GM19023 (cell line): ENCODE measurements around the gene KRT27.
"Not testable (repeated sequence)": the region's sequence is repeated elsewhere in the genome, so short reads cannot be mapped to it uniquely, and the experiment has no call there.

ENCODE experiments used
- ATAC-seq: cut with Tn5 transposase; IDR thresholded peaks from one replicate; pipeline ENCODE4 v1.9.1; 2021; ENCODE audit warnings: mild to moderate bottlenecking, moderate library complexity; ENCODE audit not compliant: unreplicated experiment

Gene KRT27

DNA sequence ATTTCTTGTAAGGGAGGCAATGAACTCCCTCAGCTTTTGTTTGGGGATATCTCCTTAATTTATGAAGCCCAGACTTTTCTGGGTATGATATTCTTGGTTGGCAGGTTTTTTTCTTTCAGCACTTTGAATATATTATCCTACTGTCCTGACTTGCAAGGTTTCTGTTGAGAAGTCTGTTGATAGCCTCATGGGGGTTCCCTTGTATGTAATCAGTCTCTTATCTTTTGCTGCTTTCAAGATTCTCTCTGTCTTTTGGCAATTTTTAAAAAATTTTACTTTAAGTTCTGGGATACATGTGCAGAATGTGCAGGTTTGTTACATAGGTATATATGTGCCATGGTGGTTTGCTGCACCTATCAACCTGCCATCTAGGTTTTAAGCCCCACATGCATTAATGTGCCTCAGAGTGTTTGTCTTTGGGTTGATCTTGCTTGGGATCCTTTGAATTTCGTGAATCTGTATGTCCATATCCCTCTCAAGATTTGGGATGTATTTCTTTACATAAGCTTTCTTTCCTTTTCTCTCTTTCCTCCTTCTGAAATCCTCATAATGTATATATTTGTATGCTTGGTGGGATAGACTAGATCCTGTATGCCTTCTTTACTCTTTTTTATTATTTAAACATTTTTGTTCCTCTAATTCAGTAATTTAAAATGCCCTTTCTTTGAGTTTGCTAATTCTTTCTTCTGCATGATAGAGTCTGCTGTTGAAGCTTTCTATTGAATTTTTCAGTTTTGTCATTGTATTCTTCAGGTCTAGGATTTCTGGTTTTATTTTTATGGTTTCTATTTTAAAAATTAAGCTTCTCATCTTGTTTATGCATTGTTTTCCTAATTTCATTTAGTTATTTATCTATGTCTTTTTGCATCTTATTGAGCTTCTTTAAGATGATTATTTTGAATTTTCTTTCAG is 22.0 kb downstream of the KRT27 start:
- no peak for ATAC-seq

DNA sequence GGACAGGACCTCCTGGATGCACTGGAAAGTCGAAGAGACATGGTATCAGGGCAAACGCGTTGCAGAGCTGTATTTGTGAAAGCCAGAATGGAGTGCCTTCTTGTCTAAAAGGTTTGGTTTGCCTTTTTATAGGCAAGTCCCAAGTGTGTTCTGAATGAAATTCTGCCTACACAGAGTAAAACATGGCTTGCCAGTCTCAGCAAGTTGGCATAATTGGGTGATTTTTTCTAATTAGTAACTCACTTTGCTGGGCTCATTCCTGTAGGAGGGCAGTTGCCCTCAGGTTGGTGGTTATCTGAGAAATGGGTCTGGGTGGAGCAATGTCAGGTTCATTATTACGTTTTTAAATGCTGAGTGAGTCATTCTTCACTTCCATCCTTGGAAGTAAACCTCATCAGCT is 27.1 kb downstream of the KRT27 start, which contains the start of gene KRT25:
KRT25 (minus strand) TSS at position 101 of the 400 bp plus-strand sequence; CDS start at position 41, 60 bp downstream.
- ATAC-seq, result no peak

DNA sequence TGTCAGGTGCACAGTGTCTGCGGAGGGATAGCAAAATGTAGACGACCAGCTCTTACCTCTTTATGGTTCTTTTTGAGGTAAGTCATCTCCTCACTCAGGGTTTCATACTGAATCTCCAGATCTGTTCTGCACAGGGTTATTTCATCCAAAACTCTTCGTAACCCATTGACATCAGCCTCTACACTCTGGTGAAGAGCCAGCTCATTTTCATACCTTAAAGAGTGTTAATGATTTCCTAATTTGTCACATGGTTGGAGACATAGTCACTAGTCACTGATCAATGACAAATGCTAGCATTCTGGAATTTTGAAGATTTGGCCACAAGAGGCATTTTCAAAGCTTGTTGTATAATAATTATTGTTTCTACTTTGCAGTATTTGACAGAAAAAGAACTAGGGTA is 28.5 kb downstream of the KRT27 start:
- no peak for ATAC-seq

GRCh38 chr17:40751065-40751464 is 31.3 kb downstream of the KRT27 start:
- ATAC-seq, result no peak

- no peak for ATAC-seq
These were observed 32.0 kb downstream of the KRT27 start for GRCh38 chr17:40750391-40750790.

- not testable (repeated sequence) for ATAC-seq
These were observed 33.7 kb downstream of the KRT27 start for GRCh38 chr17:40748666-40749065.

DNA sequence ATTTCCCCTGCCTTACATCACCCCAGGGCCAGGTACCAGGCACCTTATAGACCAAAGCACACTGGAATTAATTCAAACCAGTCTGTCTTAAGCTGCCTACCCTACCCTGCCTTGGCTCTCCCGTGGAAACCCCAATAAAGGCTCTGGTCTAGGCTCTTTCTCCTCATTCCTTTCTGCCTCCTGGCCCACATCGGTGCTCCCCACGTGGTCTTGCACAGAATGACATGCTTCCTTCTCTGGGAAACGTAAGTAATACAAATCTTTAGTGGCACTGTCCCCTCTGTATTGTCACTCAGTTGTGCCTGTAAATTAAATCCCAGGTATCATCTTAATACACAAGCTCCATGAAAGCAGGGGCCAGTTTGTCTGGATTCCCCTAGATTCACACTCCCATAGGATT is 43.8 kb downstream of the KRT27 start:
- ATAC-seq, result no peak

DNA sequence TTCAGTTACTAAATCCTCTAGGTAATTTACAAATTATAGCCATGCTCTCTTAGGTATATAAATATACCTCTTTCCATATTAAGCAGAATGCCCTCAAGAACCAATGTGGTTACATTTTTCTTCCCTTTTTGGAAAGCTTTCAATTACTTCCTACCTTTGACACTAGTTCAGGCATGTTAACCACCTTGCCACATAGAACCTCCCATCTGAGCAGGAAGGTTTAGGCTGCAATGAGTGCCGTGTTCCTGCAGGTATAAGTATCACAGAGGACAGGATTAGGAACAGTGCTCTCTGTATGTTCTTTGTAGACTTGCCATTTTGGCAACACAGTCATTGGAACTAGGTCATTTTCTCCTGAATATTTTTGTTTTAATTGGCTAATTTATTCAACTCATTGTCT is 47.3 kb downstream of the KRT27 start:
- ATAC-seq, result no peak

GRCh38 chr17:40734018-40734417 is 48.3 kb downstream of the KRT27 start:
- no peak for ATAC-seq

DNA sequence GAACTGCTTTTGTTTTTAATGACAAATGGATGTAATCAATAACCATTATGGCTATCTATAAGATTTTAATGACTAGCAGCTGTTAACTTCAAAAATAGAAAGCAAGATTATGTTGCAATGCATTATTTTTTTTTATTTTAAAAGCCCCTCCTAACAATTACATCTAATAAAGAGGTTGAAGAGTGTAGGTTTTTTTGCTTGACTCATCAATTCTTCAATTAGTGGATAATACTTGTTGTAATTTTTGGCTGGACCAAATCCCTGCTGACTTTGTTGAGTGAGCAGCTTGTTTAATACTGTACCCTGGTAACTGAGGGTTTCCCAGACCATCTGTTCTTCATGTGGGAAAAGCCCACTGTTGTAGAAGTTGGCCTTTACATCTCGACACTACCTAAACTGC is 51.4 kb downstream of the KRT27 start:
- ATAC-seq, result no peak

DNA sequence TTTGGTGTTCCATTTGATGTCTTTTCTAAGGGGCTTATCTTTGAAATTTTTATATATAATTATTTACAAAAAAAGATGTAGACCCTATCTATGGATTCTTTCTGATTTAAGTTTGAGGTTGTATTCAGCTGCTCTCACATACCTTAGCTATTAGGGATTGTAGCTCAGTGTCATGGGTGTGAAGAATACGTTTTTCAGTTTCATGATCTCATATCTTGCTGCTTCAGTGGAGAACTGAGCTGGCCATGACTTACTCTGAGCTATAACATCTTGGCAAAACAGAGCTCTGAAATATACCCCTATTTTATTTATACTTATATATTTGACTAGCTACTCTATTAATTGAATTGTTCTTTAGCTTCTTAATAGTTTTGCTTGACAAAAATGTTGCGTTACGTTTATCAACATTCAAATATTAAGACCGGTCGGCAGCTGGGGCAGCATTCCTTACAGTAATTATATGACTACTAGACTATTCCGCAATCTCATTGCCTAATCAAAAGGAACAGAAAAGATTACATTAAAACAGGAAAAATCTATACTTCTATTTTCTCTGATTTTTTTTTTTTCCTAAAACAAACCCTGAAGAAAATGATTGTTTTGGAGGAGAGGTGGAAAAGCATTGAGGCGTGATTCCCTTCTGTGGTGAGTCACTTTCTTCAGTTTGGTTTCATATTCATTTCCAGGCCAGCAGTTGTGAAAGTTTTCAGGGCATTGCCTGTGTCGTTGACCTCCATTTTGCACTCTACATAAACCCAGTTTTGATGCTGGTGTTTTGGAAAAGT is 54.7 kb downstream of the KRT27 start:
- ATAC-seq, result no peak

DNA sequence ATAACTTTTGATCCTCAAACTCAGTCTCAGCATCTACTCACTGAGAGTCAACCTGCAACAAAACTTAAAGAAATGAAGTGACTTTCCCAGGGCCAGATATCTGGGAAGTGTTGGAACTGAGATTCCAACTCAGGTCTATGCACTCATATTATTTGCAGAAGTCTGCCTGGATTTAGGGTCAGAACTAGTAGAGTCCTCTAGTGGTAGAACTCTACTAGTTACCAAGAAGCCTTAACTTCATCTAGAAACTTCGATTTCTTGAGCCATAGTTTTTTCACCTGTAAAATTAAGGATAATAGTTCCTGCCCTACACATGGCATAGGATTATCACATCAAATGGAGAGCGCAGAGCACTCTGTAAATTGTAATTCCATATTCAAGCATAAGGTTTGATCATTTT is 55.4 kb downstream of the KRT27 start:
- no peak for ATAC-seq
